GM19238 (cell line): ENCODE measurements around the gene SHFL.
A peak's percentile ranks its signal among the peaks of the same experiment; 100 is the strongest.

ENCODE experiments used
- DNase-seq: peaks from one replicate; pipeline ENCODE4 v3.0.0; 2011; ENCODE audit warnings: low spot score; ENCODE audit not compliant: insufficient read length

Gene SHFL

DNA sequence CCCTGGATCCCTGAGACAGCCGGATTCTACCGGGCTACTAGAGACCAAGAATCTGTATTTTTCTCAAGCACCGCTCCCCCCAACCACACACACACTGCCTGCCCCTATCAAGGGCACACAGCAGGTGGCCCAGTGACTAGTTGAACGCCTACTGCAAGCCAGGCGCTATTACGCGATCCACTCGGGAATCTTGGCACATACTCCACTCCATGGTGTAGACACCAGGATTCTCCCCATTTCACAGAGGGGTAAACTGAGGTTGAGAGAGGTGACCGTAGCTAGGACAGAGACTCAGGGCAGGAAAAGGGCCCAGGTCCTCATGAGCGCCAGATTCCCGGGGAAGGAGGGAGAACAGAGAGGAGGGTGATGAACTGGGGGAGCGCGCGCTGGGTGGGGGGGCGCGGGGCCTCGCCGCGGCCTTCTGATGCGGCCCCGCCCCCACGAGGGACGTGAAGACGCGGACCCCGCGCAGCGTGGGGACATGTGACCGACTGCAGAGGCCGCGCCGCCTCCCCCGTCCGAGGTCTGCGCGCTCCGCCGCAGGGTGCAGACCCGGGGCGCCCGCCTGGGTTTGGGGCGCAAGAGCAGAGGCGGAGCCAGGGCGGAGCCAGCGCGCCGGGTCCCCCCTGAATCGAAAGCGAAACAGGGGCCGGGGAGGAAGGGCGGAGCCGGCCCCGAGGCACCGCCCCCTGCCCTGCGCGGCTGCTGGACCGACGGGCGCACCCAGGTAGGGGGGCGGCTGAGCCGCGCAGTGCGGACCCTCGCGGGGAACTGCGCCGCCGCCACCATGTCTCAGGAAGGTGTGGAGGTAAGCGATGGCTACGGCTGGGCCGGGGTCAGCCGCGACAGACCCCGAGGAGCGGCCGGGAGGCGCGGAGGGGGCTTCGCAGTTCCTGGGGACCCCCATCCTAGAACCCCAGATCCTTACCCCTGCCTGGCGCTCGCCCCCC, at the start of gene SHFL:
Gene SHFL (plus strand): TSS at position 677 of the 950 bp plus-strand sequence. CDS start 111 bp downstream, at position 788.
- peak; percentile 95 for DNase-seq

DNA sequence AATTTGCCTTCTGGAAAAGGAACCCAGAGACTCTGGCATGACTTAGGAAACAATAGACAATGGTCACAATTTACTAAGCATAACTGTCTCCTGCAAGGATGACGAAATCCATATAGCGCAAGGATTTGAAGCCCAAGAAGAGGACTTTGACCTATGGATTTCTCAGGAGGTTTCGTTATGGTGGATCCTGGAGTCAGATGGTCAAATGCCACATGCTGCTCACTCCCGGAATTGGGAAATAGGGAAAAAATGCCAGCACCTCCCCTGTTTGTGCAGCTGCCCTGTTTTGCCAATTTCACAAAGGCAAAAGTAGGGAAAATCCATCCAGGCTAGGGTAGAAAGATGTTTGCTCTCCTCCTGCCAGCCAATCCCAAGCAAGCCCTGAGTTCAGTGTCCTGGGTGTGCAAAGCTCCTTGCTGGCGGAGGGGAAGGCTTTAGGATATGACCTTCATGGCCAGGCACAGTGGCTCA, 49.5 kb upstream of the SHFL start:
- no peak for DNase-seq

DNA sequence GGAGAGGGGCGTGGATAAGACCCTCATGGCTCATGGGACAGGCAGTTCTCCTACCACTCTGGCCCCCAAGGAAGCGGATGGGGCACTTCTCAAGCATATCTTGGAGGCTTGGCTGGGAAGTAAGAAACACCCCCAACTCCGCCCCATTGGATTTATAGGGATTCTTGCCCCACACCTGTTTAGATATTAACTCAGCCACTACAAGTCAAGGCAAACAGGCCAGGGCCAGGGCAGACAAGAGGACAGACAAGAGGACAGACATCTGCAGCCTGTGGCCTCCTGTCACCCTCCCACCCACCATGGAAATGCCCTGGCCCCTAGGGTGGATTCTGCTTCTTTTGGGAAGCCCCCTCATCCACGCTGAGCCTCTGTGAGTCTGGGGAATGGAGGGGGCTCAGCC, 48.8 kb upstream of the SHFL start:
- no peak for DNase-seq

- DNase-seq = no peak
These were observed 48.3 kb upstream of the SHFL start for GRCh38 chr19:10037809-10038208.

GRCh38 chr19:10043286-10043927, 42.7 kb upstream of the SHFL start:
- no peak for DNase-seq

- DNase-seq = peak; percentile 24
These were observed 41.7 kb upstream of the SHFL start for GRCh38 chr19:10044390-10044789.

GRCh38 chr19:10045371-10045770, 40.7 kb upstream of the SHFL start:
- no peak for DNase-seq

DNA sequence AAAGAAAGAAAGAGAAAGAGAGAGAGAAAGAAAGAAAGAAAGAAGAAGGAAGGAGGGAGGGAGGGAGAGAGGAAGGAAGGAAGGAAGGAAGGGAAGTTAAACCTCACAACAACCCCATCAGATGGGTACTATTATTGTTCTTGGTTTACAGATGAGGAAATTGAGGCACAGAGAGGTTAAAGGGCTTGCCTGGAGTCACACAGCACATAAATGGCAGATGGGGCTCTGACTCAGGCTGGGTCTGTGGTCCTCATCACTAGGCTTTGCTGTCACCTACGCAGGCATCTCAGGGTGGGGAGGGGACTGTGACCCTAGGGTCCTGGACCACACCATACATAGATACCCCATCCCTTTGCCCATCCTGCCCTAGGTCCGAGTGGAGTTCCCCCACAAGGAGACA, 36.5 kb upstream of the SHFL start:
- DNase-seq = no peak

GRCh38 chr19:10052602-10053360, 33.3 kb upstream of the SHFL start:
- no peak for DNase-seq

GRCh38 chr19:10061717-10062310, 24.3 kb upstream of the SHFL start:
- no peak for DNase-seq

GRCh38 chr19:10068205-10068604, 17.9 kb upstream of the SHFL start:
- DNase-seq = no peak

DNA sequence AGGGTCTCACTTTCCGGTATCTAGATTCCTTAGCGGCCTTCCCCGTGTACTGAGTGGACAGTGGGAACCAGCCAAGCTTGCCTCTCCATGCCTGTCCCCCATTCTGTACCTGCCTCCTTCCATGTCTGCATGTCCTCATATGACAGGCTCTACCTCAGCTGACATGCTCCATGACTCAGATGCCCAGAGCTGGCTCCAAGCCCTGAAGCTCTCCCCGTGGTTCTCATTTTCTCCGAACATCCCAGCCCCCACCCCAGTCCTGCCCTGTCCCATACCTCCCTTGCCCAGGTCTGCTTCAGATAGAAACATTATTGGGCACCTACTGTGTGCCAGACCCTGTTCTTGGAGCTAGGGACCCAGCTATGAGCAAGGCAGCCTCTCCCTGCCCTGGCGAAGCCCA, 17.1 kb upstream of the SHFL start:
- DNase-seq = no peak

- no peak for DNase-seq
These were observed 15.2 kb upstream of the SHFL start for GRCh38 chr19:10070730-10071446.

DNA sequence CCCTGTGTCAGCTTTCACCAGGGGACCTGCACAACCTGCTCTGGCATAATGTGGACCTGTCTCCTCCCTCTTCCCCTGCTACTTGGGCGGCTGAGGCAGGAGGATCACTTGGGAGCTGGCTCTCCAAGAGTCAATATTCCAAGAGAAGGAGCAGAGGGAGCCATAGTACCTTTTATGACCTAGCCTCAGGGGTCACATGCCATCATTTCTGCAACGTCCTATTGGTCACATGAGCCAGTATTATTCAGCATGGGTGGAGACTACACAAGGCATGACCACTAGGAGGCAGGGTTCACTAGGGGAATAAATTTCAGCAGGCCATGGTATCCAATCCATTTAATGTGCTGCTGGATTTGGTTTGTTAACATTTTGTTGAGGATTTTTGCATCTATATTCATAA, 12.0 kb upstream of the SHFL start:
- DNase-seq = no peak

DNA sequence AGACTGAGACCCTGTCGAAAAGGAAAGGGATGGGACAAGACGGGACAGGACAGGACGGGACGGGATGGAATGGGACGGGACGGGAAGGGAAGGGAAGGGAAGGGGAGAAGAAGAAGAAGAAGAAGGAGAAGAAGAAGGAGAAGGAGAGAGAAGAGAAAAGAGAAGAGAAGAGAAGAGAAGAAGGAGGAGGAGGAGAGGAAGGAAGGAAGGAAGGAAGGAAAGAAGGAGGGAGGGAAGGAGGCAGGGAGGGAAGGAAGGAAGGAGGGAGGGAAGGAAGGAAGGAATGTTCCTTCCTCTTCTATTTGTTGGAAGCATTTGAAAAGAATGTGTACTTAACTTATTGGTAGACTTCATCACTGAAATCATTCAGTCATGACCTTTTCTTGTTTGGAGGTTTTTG, 9.6 kb upstream of the SHFL start:
- no peak for DNase-seq

DNA sequence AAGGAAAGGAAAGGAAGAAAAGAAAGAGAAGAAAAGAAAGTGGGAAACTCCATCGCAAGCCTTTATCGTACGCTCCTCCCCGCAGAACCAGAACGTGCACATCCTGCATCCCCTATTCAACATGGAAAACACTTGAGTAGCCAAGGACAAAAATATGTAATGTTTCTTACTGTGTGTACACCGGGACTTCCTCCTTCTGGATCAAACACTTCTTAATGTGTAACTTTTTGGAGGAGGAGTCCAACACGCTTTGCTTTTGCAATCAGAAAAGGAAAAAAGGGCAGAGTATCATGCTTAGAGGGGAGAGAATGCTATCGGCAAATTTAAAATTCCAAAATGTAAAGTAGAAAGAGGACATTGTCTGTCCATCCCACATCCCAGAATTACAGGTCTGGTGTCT, 7.8 kb upstream of the SHFL start:
- DNase-seq = no peak

GRCh38 chr19:10079031-10079453, 7.1 kb upstream of the SHFL start:
- DNase-seq = no peak

GRCh38 chr19:10083911-10084310, 2.2 kb upstream of the SHFL start:
- DNase-seq = no peak

- DNase-seq = no peak
These were observed 1.3 kb upstream of the SHFL start for GRCh38 chr19:10084803-10085202.

- DNase-seq = no peak
These were observed 575 bp downstream of the SHFL start for GRCh38 chr19:10086591-10087192.
